Measurements from ENCODE around the gene ZNF771. TPM values are rescaled to one million over a fixed set of nuclear protein-coding genes. Genes with fewer than 3 reads are reported as not detected.
A peak's percentile ranks its signal among the peaks of the same experiment; 100 is the strongest.

Gene ZNF771
- total and polyA plus RNA-seq, 2 donors from 2014 or later: 7.8 to 14.8 TPM

DNA sequence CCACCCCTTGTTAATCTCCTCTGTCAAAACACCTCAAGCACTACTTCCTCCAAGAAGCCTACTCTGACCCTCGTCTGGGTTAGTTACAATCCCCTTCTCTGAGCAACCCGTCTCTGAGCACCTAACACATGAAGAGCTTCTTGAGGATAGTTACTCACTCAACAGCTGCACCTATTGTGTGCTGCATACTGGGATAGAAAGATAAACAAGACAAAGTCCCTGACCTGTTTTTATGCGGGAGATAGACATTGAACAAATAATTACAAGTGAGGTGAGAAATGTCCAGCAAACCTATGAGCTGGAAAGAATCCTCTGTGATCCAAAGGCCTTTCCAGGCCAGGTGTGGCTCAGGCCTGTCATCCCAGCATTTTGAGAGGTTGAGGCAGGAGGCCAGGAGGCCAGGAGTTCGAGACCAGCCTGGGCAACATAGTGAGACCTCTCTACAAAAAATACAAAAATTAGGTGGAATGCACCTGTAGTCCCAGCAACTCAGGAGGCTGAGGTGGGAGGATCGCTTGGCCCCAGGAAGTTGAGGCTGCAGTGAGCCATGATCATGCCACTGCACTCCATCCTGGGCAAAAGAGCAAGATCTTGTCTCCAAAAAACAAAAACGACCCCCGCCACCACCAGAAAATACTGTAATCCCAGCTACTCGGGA lies 5.5 kb upstream of the ZNF771 start:
- DNase-seq (no peak), FAIRE-seq (no peak)
- no peak overlapping the region for H3K27ac ChIP-seq (ENCODE audit: low read depth in 2 of 2, low read length in 2 of 2)
- peaks cover 0 to 3% (median 0%) of the 10 kb centered on the region in 3 donors for H3K36me3 ChIP-seq (ENCODE audit: control insufficient read depth in 2 of 3, insufficient read depth in 3 of 3, low read length in 3 of 3)
- no peak overlapping the region for H3K4me3 ChIP-seq (ENCODE audit: low read length in 3 of 3)
- TF ChIP-seq CTCF (IDR thresholded peaks at IDR 0.05; ENCODE audit: borderline replicate concordance, extremely low read depth, insufficient read depth): no peak
- no peak overlapping the region for H3K9ac ChIP-seq (ENCODE audit: low read length in 3 of 3)
- peaks cover 0 to 2% (median 0%) of the 10 kb centered on the region in 3 donors for H3K4me1 ChIP-seq (ENCODE audit: control insufficient read depth in 2 of 3, insufficient read depth in 2 of 3, low read depth in 1 of 3, low read length in 3 of 3)
- intact Hi-C loops (cut with DNase I): no loop called here
- H3K27me3 ChIP-seq (ENCODE audit: control insufficient read depth, insufficient read depth, low read length): no peaks in the 10 kb centered on the region
- H3K9me3 ChIP-seq (ENCODE audit: control insufficient read depth in 2 of 3, insufficient read depth in 1 of 3, low read length in 3 of 3): no peaks in the 10 kb centered on the region

DNA sequence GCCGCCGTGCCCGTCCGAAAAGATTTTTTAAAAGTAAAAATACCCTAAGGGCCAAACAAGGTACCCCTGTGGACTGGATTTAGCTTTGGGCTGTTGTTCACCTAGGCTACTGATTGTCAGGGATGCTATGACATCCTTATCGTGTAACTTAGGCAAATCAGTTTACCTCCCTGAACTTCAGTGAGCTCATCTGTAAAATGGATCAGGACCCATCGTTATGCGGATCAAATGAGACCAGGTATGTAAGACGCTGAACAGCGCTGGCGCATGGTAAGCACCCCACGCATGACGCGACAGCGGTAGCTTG lies 658 bp upstream of the ZNF771 start:
- H3K9ac ChIP-seq (ENCODE audit: low read length in 3 of 3): peak overlapping the region; percentile 29 to 81 (median 75)
- H3K9me3 ChIP-seq (ENCODE audit: control insufficient read depth in 2 of 3, insufficient read depth in 1 of 3, low read length in 3 of 3): no peaks in the 10 kb centered on the region
- peak overlapping the region in 1 of 2 donors; percentile 84 for H3K27ac ChIP-seq (ENCODE audit: low read depth in 2 of 2, low read length in 2 of 2)
- intact Hi-C loops (cut with DNase I): no loop called here
- peaks cover 0 to 12% (median 5%) of the 10 kb centered on the region in 3 donors for H3K4me1 ChIP-seq (ENCODE audit: control insufficient read depth in 2 of 3, insufficient read depth in 2 of 3, low read depth in 1 of 3, low read length in 3 of 3)
- no peaks in the 10 kb centered on the region for H3K27me3 ChIP-seq (ENCODE audit: control insufficient read depth, insufficient read depth, low read length)
- peaks cover 0 to under 1% (median 0%) of the 10 kb centered on the region in 3 donors for H3K36me3 ChIP-seq (ENCODE audit: control insufficient read depth in 2 of 3, insufficient read depth in 3 of 3, low read length in 3 of 3)
- no peak for TF ChIP-seq CTCF (IDR thresholded peaks at IDR 0.05; ENCODE audit: borderline replicate concordance, extremely low read depth, insufficient read depth)
- FAIRE-seq: no peak
- H3K4me3 ChIP-seq (ENCODE audit: low read length in 3 of 3): peak overlapping the region; percentile 65 to 85 (median 85)
- DNase-seq: no peak

DNA sequence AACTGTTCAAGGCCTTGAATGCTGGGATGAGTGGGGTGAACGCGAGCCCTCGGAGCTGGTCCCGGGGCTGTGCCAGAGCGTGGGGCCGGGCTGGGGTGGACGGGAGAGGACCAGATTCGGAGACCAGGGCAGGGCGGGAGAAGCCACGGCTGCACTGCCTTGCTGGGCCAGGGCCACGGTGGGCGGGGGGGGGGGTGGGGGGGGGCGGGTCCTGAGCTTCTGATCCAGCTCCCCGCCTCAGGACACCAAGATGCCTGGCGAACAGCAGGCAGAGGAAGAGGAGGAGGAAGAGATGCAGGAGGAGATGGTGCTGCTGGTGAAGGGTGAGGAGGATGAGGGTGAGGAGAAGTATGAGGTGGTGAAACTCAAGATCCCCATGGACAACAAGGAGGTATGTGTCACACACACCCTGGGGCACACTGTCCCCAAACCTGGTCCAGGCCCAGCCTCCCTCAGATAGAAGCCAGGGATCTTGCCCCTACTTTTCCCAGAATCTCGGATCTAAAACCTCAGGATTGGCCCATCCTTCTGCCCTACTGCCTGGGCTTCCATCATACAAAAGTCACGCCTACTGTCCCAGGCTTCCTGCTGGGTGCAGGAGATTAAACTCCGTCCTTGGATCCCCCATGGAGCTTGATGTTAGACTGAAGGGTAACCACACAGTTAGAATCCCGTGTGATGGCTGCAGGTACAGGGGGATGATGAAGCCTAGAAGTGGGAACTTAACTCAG lies 563 bp downstream of the ZNF771 start:
- intact Hi-C loops (cut with DNase I): no loop called here
- DNase-seq (no peak), FAIRE-seq (no peak)
- TF ChIP-seq CTCF (IDR thresholded peaks at IDR 0.05; ENCODE audit: borderline replicate concordance, extremely low read depth, insufficient read depth): no peak
- Histone ChIP-seq H3K9me3 (ENCODE audit: control insufficient read depth in 2 of 3, insufficient read depth in 1 of 3, low read length in 3 of 3) (no peaks in the 10 kb centered on the region), H3K27me3 (ENCODE audit: control insufficient read depth, insufficient read depth, low read length) (no peaks in the 10 kb centered on the region), H3K9ac (ENCODE audit: low read length in 3 of 3) (peak overlapping the region; percentile 15 to 42 (median 26)), H3K36me3 (ENCODE audit: control insufficient read depth in 2 of 3, insufficient read depth in 3 of 3, low read length in 3 of 3) (peaks cover 0 to 2% (median 0%) of the 10 kb centered on the region in 3 donors), H3K4me3 (ENCODE audit: low read length in 3 of 3) (peak overlapping the region; percentile 61 to 65 (median 65)), H3K4me1 (ENCODE audit: control insufficient read depth in 2 of 3, insufficient read depth in 2 of 3, low read depth in 1 of 3, low read length in 3 of 3) (peaks cover 0 to 17% (median 14%) of the 10 kb centered on the region in 3 donors), H3K27ac (ENCODE audit: low read depth in 2 of 2, low read length in 2 of 2) (peak overlapping the region; percentile 77 to 88)

Measured in kidney (tissue), 14 donors.